GM18868 (cell line): ENCODE measurements around the gene PTPRN2.
"Not testable (repeated sequence)": the region's sequence is repeated elsewhere in the genome, so short reads cannot be mapped to it uniquely, and the experiment has no call there.

Experiments used
- ATAC-seq: cut with Tn5 transposase; IDR thresholded peaks from one replicate; pipeline ENCODE4 v1.9.1; 2021; ENCODE audit warnings: mild to moderate bottlenecking, moderate library complexity; ENCODE audit not compliant: unreplicated experiment

PTPRN2 gene

GRCh38 chr7:157952841-157953645, 634.6 kb downstream of the PTPRN2 start:
- no peak for ATAC-seq

- no peak for ATAC-seq
Observed at GRCh38 chr7:157952050-157952667, 635.5 kb downstream of the PTPRN2 start.

GRCh38 chr7:157951300-157952049, 636.1 kb downstream of the PTPRN2 start:
- no peak for ATAC-seq

GRCh38 chr7:157949711-157950110, 637.9 kb downstream of the PTPRN2 start:
- no peak for ATAC-seq

GRCh38 chr7:157947504-157947903, 640.1 kb downstream of the PTPRN2 start:
- no peak for ATAC-seq

GRCh38 chr7:157946398-157947060, 641.1 kb downstream of the PTPRN2 start:
- no peak for ATAC-seq

GRCh38 chr7:157945401-157945800, 642.2 kb downstream of the PTPRN2 start:
- no peak for ATAC-seq

- no peak for ATAC-seq
Observed at GRCh38 chr7:157944734-157945291, 642.8 kb downstream of the PTPRN2 start.

GRCh38 chr7:157944051-157944450, 643.6 kb downstream of the PTPRN2 start:
- ATAC-seq, result no peak

GRCh38 chr7:157943561-157943960, 644.1 kb downstream of the PTPRN2 start:
- ATAC-seq, result no peak

GRCh38 chr7:157941210-157941609, 646.4 kb downstream of the PTPRN2 start:
- ATAC-seq, result no peak

- ATAC-seq, result no peak
Observed at GRCh38 chr7:157940497-157940896, 647.1 kb downstream of the PTPRN2 start.

GRCh38 chr7:157938211-157938610, 649.4 kb downstream of the PTPRN2 start:
- no peak for ATAC-seq

- ATAC-seq, result no peak
Observed at GRCh38 chr7:157937406-157937805, 650.2 kb downstream of the PTPRN2 start.

- no peak for ATAC-seq
Observed at GRCh38 chr7:157936976-157937375, 650.6 kb downstream of the PTPRN2 start.

- ATAC-seq, result not testable (repeated sequence)
Observed at GRCh38 chr7:157935721-157936120, 651.9 kb downstream of the PTPRN2 start.

- ATAC-seq, result not testable (repeated sequence)
Observed at GRCh38 chr7:157933219-157934155, 654.1 kb downstream of the PTPRN2 start.

GRCh38 chr7:157932498-157933218, 655.0 kb downstream of the PTPRN2 start:
- ATAC-seq, result no peak

GRCh38 chr7:157930926-157931466, 656.6 kb downstream of the PTPRN2 start:
- ATAC-seq, result no peak
